HepG2 (cell line): Measurements from ENCODE around the gene FBXO41. TPM values are rescaled to one million over a fixed set of nuclear protein-coding genes. Genes with fewer than 3 reads are reported as not detected.

Source experiments
- PCBP1 ChIP-seq: fragments of 200-400 bp; formaldehyde crosslinking; IDR thresholded peaks from 2 replicates; pipeline ENCODE4 v1.6.1; 2017; ENCODE audit warnings: mild to moderate bottlenecking, low read depth, low read length, borderline replicate concordance
- SOX6 ChIP-seq, 2 experiments: fragments of 450-650 bp in 1 of 2; sonication (generic) in 1 of 2; formaldehyde crosslinking in 1 of 2; IDR thresholded peaks; 2 replicates each; pipeline versions ENCODE4 v1.4.0 to v1.6.1; 2017 to 2020; ENCODE audit warnings: antibody characterized with exemption in 1 of 2, mild to moderate bottlenecking in 1 of 2, missing genetic modification reagents in 1 of 2
- ZBTB14 ChIP-seq: sonication (generic); formaldehyde crosslinking; IDR thresholded peaks from 2 replicates; pipeline ENCODE4 v1.4.0; 2020; ENCODE audit warnings: missing genetic modification reagents
- ZNF12 ChIP-seq: sonication (generic); formaldehyde crosslinking; IDR thresholded peaks from 2 replicates; pipeline ENCODE4 v1.5.0; 2020; ENCODE audit warnings: missing genetic modification reagents
- ZSCAN30 ChIP-seq: sonication (generic); formaldehyde crosslinking; IDR thresholded peaks from 2 replicates; pipeline ENCODE4 v1.5.0; 2020; ENCODE audit warnings: mild to moderate bottlenecking, missing genetic modification reagents
- polyA plus RNA-seq, 8 experiments: library from polyadenylated mRNA; depleted of rRNA in 3 of 8; stranded (reverse) in 7 of 8; unstranded in 1 of 8; fragments of >200 nt; fragmentation: Illumina TruSeq in 4 of 8; extraction: Trizol in 4 of 8; gene quantifications; 2 replicates each; pipeline versions ENCODE4 v1.2.1 to v1.2.3, GENCODE V29; 2011 to 2016; ENCODE audit warnings: low read depth in 4 of 8, missing spikeins in 1 of 8, mixed read lengths in 1 of 8; ENCODE audit not compliant: insufficient read depth in 1 of 8
- total RNA-seq, 5 experiments: library from RNA; depleted of rRNA; stranded (reverse); fragments of >200 nt; fragmentation: Illumina TruSeq; extraction: Trizol; gene quantifications; 2 replicates each; pipeline ENCODE4 v1.2.3, GENCODE V29; 2016; ENCODE audit warnings: low read depth in 1 of 5
- TF ChIP-seq, protein P1 (sequence below), 2 experiments: IDR thresholded peaks; 2 replicates each; pipeline ENCODE4 v1.6.1; 2011 to 2012; ENCODE audit warnings: low read length in 2 of 2, borderline replicate concordance in 1 of 2, low read depth in 1 of 2, mild to moderate bottlenecking in 1 of 2, moderate library complexity in 1 of 2
- TF ChIP-seq, protein P2 (sequence below): sonication (generic); formaldehyde crosslinking; IDR thresholded peaks from 2 replicates; pipeline ENCODE4 v1.5.0; 2020; ENCODE audit warnings: mild to moderate bottlenecking, missing genetic modification reagents

The FBXO41 gene
- total and polyA plus RNA-seq, 2 of the 13 experiments (the other 11 are each of a cell fraction or from before 2014, with no cell fraction given): 4.2 to 10.3 TPM

- TF ChIP-seq, protein P1, sequence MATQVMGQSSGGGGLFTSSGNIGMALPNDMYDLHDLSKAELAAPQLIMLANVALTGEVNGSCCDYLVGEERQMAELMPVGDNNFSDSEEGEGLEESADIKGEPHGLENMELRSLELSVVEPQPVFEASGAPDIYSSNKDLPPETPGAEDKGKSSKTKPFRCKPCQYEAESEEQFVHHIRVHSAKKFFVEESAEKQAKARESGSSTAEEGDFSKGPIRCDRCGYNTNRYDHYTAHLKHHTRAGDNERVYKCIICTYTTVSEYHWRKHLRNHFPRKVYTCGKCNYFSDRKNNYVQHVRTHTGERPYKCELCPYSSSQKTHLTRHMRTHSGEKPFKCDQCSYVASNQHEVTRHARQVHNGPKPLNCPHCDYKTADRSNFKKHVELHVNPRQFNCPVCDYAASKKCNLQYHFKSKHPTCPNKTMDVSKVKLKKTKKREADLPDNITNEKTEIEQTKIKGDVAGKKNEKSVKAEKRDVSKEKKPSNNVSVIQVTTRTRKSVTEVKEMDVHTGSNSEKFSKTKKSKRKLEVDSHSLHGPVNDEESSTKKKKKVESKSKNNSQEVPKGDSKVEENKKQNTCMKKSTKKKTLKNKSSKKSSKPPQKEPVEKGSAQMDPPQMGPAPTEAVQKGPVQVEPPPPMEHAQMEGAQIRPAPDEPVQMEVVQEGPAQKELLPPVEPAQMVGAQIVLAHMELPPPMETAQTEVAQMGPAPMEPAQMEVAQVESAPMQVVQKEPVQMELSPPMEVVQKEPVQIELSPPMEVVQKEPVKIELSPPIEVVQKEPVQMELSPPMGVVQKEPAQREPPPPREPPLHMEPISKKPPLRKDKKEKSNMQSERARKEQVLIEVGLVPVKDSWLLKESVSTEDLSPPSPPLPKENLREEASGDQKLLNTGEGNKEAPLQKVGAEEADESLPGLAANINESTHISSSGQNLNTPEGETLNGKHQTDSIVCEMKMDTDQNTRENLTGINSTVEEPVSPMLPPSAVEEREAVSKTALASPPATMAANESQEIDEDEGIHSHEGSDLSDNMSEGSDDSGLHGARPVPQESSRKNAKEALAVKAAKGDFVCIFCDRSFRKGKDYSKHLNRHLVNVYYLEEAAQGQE (IDR thresholded peaks at IDR 0.05; ENCODE audit: borderline replicate concordance in 1 of 2, low read depth in 1 of 2, low read length in 2 of 2): peak in 1 of 2 experiments; percentile 40; a peak in 2 of 4 replicates
- no peak for TF ChIP-seq ZSCAN30 (CRISPR knock-in tag)
- TF ChIP-seq ZBTB14 (CRISPR knock-in tag): peak; percentile 90
- TF ChIP-seq, protein P2, sequence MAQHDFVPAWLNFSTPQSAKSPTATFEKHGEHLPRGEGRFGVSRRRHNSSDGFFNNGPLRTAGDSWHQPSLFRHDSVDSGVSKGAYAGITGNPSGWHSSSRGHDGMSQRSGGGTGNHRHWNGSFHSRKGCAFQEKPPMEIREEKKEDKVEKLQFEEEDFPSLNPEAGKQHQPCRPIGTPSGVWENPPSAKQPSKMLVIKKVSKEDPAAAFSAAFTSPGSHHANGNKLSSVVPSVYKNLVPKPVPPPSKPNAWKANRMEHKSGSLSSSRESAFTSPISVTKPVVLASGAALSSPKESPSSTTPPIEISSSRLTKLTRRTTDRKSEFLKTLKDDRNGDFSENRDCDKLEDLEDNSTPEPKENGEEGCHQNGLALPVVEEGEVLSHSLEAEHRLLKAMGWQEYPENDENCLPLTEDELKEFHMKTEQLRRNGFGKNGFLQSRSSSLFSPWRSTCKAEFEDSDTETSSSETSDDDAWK (CRISPR knock-in tag): no peak
- no peak for TF ChIP-seq SOX6 (IDR thresholded peaks at IDR 0.05)
- no peak for TF ChIP-seq SOX6 (CRISPR knock-in tag; IDR thresholded peaks at IDR 0.05)
- no peak for TF ChIP-seq PCBP1
- no peak for TF ChIP-seq ZNF12 (CRISPR knock-in tag)
Measured at GRCh38 chr2:73293534-73294171, 9.4 kb upstream of the FBXO41 start, which contains the start of gene EGR4 (continued).
